LNCAP (cell line): ENCODE measurements around the gene PRKCA.

Experiments
- TF ChIP-seq, protein P1 (sequence below): fragments of 450-650 bp; IDR thresholded peaks from 2 replicates; pipeline ENCODE4 v1.5.1; 2017; ENCODE audit warnings: mild to moderate bottlenecking

Gene PRKCA

DNA sequence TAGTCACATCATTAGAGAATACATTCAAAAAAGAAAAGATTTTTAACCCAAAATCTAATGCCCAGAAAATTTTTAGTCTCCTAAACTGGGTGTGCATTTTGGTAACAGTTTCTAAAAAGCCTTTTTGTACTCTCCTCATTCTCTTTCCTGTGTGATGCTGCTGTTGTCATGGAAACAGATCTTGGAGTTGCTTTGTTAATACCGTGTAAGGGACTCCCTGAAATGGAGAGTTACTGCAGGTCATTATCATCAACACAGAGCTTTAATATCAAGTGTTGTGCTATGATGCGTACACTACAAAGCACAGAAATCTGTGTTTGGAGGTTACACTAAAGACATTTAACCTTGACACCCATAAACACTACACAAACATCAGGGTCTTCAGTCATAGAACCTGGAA, 216.3 kb downstream of the PRKCA start:
- TF ChIP-seq, protein P1, sequence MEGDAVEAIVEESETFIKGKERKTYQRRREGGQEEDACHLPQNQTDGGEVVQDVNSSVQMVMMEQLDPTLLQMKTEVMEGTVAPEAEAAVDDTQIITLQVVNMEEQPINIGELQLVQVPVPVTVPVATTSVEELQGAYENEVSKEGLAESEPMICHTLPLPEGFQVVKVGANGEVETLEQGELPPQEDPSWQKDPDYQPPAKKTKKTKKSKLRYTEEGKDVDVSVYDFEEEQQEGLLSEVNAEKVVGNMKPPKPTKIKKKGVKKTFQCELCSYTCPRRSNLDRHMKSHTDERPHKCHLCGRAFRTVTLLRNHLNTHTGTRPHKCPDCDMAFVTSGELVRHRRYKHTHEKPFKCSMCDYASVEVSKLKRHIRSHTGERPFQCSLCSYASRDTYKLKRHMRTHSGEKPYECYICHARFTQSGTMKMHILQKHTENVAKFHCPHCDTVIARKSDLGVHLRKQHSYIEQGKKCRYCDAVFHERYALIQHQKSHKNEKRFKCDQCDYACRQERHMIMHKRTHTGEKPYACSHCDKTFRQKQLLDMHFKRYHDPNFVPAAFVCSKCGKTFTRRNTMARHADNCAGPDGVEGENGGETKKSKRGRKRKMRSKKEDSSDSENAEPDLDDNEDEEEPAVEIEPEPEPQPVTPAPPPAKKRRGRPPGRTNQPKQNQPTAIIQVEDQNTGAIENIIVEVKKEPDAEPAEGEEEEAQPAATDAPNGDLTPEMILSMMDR, result no peak

DNA sequence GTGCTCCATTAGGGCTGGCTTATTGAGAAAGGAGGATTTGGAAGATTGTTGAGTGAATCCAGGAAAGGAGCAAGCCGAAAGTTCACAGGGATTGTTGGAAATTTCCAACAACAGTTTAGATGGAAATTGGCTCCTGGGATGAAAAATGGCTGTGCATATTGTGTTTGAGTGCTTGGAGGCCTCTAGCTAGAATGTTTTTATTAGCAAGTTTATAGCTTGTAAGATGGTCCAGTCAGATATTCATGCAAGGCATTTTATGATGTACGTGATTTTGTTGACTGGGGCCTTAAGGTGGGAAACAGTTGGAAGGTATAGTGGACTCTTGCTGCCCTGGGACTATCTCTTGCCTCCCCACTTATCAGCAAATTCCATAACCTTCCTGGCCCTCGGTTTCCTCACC, 216.7 kb downstream of the PRKCA start:
- TF ChIP-seq, protein P1, result no peak

- TF ChIP-seq, protein P1, result no peak
Observed at GRCh38 chr17:66520999-66521398, 218.6 kb downstream of the PRKCA start.

DNA sequence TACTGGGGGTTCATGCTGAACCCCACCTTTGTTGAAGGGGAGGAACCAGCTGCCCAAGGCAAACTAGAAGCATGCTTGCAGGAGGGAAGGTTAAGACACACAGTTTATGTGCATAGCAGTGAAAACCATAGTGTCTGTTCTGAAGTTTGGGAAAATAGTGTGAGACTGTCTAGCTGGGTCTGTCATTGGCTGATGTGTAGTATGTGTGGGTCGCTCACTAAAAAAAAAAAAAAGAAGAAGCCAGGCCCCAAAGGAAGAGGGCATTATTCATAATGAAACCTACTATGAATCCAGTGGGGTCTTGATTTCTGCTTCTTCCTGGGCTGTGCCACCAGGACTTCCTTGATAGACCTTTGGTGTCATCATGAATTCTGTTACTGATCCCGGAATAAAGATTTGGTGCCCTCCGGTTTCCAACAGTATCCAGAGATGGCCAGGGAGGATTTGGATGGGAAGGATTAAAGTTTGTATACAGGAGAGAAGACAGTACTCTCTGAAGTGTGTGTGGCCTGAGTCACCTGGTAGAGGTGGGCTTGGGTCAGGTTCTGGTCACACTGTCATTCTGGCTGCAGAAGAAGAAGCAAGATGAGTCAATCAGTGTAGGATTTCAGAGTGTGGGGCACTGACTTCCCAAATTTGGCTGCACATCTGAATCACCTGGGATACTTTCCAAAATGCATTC, 220.3 kb downstream of the PRKCA start:
- TF ChIP-seq, protein P1, result no peak

DNA sequence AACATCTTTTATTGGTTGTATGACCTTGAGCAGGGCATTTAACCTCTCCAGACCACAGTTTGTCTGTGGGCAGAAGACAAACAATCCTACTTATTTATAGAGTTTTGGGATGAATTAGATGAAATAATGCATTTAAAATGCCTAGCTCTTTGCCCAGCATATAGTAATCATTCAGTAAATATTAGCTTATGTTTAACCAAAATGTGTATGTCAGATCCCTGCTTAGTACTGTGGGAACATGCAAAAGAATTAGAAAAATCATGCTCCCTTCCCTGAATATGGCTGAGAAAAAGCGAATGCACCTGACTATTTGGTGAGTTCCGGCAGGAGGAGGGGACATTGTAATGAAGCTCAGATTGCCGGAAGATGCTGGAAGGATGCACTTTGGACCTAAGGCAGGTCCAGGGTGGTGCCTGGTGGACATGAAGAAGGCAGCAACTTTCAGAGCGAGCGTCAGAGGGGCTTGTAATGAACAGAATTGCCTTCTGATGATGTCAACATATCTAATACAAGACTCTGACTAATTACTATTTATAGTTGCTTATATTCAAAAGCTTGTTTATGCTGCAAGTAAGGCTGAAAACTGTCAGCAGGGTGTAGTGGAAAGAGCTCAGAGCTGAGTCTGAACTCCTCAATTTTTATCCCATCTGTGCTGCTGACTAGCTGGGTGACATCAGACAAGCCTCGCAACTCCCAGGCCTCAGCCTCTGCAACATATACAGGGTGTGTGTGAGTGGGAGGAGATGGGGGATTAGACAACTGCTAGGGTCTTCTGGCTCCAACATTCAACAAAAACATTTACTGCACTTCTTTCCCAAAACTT, 221.2 kb downstream of the PRKCA start:
- TF ChIP-seq, protein P1, result no peak

GRCh38 chr17:66524877-66525276, 222.5 kb downstream of the PRKCA start:
- TF ChIP-seq, protein P1, result no peak

GRCh38 chr17:66525338-66525737, 222.9 kb downstream of the PRKCA start:
- TF ChIP-seq, protein P1, result no peak
